GM21381 (cell line): Measurements from ENCODE around the gene MRFAP1.

Experiments
- ATAC-seq: cut with Tn5 transposase; IDR thresholded peaks from one replicate; pipeline ENCODE4 v1.9.1; 2021; ENCODE audit warnings: mild to moderate bottlenecking, moderate library complexity; ENCODE audit not compliant: unreplicated experiment

The MRFAP1 gene

DNA sequence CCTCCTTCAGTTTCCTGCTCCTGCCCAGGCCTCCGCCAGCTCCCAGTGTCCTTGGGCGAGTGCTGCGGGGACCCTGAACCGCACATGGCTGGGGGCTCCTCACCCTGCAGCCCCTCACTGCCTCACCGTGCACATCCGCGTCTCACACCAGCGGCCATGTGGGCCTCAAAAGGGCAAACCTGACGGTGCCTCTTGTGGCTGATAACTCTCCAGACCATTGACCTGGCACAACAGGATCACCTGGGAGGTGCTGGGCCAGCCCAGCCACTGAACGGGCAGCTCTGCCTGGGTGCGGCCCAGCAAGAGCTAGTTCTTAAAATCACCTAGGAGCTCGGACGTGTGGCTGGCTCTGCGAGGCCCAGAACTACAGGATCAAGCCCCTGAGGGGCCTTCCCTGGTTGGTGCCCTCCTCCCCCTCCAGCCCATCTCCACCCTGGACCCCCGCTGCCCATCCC lies 49.0 kb downstream of the MRFAP1 start:
- no peak for ATAC-seq
